HEK293 (cell line): Measurements from ENCODE around the gene RBM34.

Experiments used
- SP2 ChIP-seq: fragments of 450-650 bp; formaldehyde crosslinking; IDR thresholded peaks from 2 replicates; pipeline ENCODE4 v1.5.1; 2016; ENCODE audit warnings: missing biosample characterization, missing genetic modification characterization
- YY1 ChIP-seq: fragments of 450-650 bp; formaldehyde crosslinking; IDR thresholded peaks from 2 replicates; pipeline ENCODE4 v1.5.1; 2018; ENCODE audit warnings: missing biosample characterization, missing genetic modification characterization
- ZEB2 ChIP-seq: fragments of 450-650 bp; formaldehyde crosslinking; IDR thresholded peaks from 2 replicates; pipeline ENCODE4 v1.5.1; 2016; ENCODE audit warnings: missing biosample characterization, missing genetic modification characterization
- ZNF24 ChIP-seq: fragments of 450-650 bp; formaldehyde crosslinking; IDR thresholded peaks from 2 replicates; pipeline ENCODE4 v1.5.1; 2016; ENCODE audit warnings: missing biosample characterization, missing genetic modification characterization
- ZNF544 ChIP-seq: fragments of 450-650 bp; formaldehyde crosslinking; IDR thresholded peaks from 2 replicates; pipeline ENCODE4 v1.5.0; 2017; ENCODE audit warnings: missing biosample characterization, missing genetic modification characterization
- ZNF571 ChIP-seq: fragments of 450-650 bp; formaldehyde crosslinking; IDR thresholded peaks from 2 replicates; pipeline ENCODE4 v1.5.0; 2017; ENCODE audit warnings: missing biosample characterization, missing genetic modification characterization
- ZNF629 ChIP-seq: fragments of 450-650 bp; formaldehyde crosslinking; IDR thresholded peaks from 2 replicates; pipeline ENCODE4 v1.5.1; 2017; ENCODE audit warnings: missing biosample characterization, missing genetic modification characterization
- ZNF76 ChIP-seq: fragments of 450-650 bp; formaldehyde crosslinking; IDR thresholded peaks from 2 replicates; pipeline ENCODE4; 2016; ENCODE audit warnings: low read depth, missing biosample characterization, missing genetic modification characterization, borderline replicate concordance
- ZSCAN30 ChIP-seq: fragments of 450-650 bp; IDR thresholded peaks from 2 replicates; pipeline ENCODE4 v1.5.1; 2018; ENCODE audit warnings: missing biosample characterization, mild to moderate bottlenecking, missing genetic modification characterization, moderate library complexity
- TF ChIP-seq, protein P1 (sequence below): fragments of 450-650 bp; formaldehyde crosslinking; IDR thresholded peaks from 2 replicates; pipeline ENCODE4 v1.5.1; 2016; ENCODE audit warnings: missing biosample characterization, missing genetic modification characterization
- TF ChIP-seq, protein P2 (sequence below): fragments of 450-650 bp; formaldehyde crosslinking; IDR thresholded peaks from 2 replicates; pipeline ENCODE4 v1.5.1; 2016; ENCODE audit warnings: missing biosample characterization, missing genetic modification characterization
- TF ChIP-seq, protein P3 (sequence below): fragments of 450-650 bp; formaldehyde crosslinking; IDR thresholded peaks from 2 replicates; pipeline ENCODE4 v1.5.1; 2016; ENCODE audit warnings: missing biosample characterization, missing genetic modification characterization, low read depth

DNA sequence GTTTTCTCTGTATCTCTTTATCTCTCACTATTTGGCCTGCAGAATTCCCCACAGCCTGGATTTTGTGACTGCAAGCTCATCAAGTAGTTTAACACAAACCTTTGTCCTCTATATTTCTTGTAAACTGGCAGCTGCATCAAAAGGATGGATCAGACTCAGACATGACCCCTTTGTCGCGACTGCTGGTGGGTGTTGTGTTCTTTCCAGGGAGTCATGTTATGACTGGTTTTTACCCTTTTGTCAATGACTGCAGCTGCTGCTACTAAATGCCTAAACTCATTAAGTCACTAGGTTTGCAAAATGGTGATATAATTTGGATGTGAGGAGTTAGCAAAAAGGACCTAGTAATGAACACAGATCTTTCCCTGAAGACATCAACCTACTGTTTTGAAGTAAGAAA, 22.2 kb downstream of the RBM34 start:
- TF ChIP-seq, protein P1, sequence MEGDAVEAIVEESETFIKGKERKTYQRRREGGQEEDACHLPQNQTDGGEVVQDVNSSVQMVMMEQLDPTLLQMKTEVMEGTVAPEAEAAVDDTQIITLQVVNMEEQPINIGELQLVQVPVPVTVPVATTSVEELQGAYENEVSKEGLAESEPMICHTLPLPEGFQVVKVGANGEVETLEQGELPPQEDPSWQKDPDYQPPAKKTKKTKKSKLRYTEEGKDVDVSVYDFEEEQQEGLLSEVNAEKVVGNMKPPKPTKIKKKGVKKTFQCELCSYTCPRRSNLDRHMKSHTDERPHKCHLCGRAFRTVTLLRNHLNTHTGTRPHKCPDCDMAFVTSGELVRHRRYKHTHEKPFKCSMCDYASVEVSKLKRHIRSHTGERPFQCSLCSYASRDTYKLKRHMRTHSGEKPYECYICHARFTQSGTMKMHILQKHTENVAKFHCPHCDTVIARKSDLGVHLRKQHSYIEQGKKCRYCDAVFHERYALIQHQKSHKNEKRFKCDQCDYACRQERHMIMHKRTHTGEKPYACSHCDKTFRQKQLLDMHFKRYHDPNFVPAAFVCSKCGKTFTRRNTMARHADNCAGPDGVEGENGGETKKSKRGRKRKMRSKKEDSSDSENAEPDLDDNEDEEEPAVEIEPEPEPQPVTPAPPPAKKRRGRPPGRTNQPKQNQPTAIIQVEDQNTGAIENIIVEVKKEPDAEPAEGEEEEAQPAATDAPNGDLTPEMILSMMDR (tag by site-specific recombination) = no peak
- no peak for TF ChIP-seq ZNF544
- TF ChIP-seq ZNF571 = no peak
- no peak for TF ChIP-seq ZSCAN30 (tag by site-specific recombination)
- TF ChIP-seq ZNF629 (tag by site-specific recombination) = no peak
- TF ChIP-seq, protein P2, sequence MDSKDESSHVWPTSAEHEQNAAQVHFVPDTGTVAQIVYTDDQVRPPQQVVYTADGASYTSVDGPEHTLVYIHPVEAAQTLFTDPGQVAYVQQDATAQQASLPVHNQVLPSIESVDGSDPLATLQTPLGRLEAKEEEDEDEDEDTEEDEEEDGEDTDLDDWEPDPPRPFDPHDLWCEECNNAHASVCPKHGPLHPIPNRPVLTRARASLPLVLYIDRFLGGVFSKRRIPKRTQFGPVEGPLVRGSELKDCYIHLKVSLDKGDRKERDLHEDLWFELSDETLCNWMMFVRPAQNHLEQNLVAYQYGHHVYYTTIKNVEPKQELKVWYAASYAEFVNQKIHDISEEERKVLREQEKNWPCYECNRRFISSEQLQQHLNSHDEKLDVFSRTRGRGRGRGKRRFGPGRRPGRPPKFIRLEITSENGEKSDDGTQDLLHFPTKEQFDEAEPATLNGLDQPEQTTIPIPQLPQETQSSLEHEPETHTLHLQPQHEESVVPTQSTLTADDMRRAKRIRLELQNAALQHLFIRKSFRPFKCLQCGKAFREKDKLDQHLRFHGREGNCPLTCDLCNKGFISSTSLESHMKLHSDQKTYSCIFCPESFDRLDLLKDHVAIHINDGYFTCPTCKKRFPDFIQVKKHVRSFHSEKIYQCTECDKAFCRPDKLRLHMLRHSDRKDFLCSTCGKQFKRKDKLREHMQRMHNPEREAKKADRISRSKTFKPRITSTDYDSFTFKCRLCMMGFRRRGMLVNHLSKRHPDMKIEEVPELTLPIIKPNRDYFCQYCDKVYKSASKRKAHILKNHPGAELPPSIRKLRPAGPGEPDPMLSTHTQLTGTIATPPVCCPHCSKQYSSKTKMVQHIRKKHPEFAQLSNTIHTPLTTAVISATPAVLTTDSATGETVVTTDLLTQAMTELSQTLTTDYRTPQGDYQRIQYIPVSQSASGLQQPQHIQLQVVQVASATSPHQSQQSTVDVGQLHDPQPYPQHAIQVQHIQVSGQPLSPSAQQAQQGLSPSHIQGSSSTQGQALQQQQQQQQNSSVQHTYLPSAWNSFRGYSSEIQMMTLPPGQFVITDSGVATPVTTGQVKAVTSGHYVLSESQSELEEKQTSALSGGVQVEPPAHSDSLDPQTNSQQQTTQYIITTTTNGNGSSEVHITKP (tag by site-specific recombination) = no peak
- TF ChIP-seq ZNF76 (tag by site-specific recombination) = no peak
- TF ChIP-seq ZNF24 = no peak
- TF ChIP-seq SP2 (tag by site-specific recombination) = no peak
- TF ChIP-seq YY1 (tag by site-specific recombination) = no peak
- TF ChIP-seq, protein P3, sequence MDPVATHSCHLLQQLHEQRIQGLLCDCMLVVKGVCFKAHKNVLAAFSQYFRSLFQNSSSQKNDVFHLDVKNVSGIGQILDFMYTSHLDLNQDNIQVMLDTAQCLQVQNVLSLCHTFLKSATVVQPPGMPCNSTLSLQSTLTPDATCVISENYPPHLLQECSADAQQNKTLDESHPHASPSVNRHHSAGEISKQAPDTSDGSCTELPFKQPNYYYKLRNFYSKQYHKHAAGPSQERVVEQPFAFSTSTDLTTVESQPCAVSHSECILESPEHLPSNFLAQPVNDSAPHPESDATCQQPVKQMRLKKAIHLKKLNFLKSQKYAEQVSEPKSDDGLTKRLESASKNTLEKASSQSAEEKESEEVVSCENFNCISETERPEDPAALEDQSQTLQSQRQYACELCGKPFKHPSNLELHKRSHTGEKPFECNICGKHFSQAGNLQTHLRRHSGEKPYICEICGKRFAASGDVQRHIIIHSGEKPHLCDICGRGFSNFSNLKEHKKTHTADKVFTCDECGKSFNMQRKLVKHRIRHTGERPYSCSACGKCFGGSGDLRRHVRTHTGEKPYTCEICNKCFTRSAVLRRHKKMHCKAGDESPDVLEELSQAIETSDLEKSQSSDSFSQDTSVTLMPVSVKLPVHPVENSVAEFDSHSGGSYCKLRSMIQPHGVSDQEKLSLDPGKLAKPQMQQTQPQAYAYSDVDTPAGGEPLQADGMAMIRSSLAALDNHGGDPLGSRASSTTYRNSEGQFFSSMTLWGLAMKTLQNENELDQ (tag by site-specific recombination) = no peak
- TF ChIP-seq ZEB2 (tag by site-specific recombination) = no peak
